ENCODE measurements around the gene LPAR1. TPM values are rescaled to one million over a fixed set of nuclear protein-coding genes. Genes with fewer than 3 reads are reported as not detected.

LPAR1 gene
- total RNA-seq, 4 donors from 2014 or later: 21.9 to 55.0 (median 25.9) TPM

DNA sequence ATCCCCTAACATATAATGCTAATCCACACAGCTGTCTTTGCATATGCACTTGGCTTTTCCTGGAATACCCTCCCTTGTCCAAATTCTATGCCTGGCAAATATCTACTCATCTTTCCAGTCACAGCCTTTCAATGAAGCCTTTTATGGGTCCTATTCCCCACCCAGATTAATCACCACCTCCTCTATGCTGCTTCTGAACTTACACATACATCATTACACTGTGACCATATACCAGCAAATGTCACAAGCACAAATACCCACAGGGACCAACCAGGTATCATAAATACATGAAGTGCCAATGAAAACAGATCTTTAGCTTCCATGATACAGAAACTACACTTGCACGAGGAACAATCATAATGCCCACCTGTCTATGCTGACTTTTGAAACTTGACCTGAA lies 22.3 kb downstream of the LPAR1 start:
- intact Hi-C loops (cut with DNase I; ENCODE audit: low total_unique reads): no loop called here
- no peak overlapping the region for H3K4me3 ChIP-seq (ENCODE audit: low read depth, poor library complexity, severe bottlenecking)
- WGBS, 2 donors: 63 to 74% methylated on average over 1 of the region's 1 CpG
- TF ChIP-seq, protein P1, sequence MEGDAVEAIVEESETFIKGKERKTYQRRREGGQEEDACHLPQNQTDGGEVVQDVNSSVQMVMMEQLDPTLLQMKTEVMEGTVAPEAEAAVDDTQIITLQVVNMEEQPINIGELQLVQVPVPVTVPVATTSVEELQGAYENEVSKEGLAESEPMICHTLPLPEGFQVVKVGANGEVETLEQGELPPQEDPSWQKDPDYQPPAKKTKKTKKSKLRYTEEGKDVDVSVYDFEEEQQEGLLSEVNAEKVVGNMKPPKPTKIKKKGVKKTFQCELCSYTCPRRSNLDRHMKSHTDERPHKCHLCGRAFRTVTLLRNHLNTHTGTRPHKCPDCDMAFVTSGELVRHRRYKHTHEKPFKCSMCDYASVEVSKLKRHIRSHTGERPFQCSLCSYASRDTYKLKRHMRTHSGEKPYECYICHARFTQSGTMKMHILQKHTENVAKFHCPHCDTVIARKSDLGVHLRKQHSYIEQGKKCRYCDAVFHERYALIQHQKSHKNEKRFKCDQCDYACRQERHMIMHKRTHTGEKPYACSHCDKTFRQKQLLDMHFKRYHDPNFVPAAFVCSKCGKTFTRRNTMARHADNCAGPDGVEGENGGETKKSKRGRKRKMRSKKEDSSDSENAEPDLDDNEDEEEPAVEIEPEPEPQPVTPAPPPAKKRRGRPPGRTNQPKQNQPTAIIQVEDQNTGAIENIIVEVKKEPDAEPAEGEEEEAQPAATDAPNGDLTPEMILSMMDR (IDR thresholded peaks at IDR 0.05): no peak
- TF ChIP-seq POLR2A (IDR thresholded peaks at IDR 0.05): no peak
- DNase-seq (ENCODE audit: low spot score in 2 of 2): no peak

DNA sequence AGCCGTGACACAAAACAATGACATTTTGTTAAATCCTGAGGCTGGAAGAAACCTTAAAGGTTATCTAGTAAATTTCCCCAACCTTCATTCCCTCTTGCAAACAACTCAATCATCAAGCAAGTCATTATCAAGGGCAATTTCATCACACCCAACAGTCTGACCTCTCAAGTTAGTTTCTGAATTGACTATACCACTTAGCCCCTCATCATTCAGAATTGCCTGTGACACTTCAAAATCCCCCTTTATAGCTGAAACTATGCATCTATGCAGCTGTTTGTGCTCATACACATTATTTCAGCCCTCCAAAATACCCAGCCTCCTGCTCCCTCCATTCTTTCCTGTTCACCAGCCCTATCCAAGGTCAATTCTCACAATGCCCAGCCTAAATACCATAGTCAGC lies 24.6 kb downstream of the LPAR1 start:
- WGBS, 2 donors: 86 to 92% methylated on average over 1 of the region's 1 CpG
- TF ChIP-seq, protein P1 (IDR thresholded peaks at IDR 0.05): no peak
- no peak for TF ChIP-seq POLR2A (IDR thresholded peaks at IDR 0.05)
- no peak overlapping the region for H3K4me3 ChIP-seq (ENCODE audit: low read depth, poor library complexity, severe bottlenecking)
- intact Hi-C loops (cut with DNase I; ENCODE audit: low total_unique reads): no loop called here
- DNase-seq (ENCODE audit: low spot score in 2 of 2): no peak

DNA sequence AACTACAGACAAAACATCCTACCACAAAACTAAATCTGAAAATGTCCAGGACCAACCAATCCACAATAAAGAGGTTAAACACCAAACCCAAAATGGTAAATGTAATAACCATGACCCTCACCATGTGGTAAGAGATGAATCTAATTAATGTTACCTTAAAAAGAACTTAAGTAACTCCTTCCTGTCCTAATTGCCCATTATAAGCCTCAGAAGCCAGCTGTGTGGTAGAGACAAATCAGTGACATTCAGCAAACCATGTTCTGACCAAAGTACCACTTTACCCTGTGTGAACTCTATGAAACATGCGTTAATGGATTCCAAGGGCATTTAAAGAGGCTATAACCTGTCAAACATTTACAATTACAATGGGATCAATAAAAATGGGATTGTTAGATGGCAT lies 25.0 kb downstream of the LPAR1 start:
- 66 to 91% methylated on average over 1 of the region's 1 CpG for WGBS, 2 donors
- H3K4me3 ChIP-seq (ENCODE audit: low read depth, poor library complexity, severe bottlenecking): no peak overlapping the region
- no peak for DNase-seq (ENCODE audit: low spot score in 2 of 2)
- intact Hi-C loops (cut with DNase I; ENCODE audit: low total_unique reads): no loop called here
- no peak for TF ChIP-seq POLR2A (IDR thresholded peaks at IDR 0.05)
- TF ChIP-seq, protein P1 (IDR thresholded peaks at IDR 0.05): no peak

DNA sequence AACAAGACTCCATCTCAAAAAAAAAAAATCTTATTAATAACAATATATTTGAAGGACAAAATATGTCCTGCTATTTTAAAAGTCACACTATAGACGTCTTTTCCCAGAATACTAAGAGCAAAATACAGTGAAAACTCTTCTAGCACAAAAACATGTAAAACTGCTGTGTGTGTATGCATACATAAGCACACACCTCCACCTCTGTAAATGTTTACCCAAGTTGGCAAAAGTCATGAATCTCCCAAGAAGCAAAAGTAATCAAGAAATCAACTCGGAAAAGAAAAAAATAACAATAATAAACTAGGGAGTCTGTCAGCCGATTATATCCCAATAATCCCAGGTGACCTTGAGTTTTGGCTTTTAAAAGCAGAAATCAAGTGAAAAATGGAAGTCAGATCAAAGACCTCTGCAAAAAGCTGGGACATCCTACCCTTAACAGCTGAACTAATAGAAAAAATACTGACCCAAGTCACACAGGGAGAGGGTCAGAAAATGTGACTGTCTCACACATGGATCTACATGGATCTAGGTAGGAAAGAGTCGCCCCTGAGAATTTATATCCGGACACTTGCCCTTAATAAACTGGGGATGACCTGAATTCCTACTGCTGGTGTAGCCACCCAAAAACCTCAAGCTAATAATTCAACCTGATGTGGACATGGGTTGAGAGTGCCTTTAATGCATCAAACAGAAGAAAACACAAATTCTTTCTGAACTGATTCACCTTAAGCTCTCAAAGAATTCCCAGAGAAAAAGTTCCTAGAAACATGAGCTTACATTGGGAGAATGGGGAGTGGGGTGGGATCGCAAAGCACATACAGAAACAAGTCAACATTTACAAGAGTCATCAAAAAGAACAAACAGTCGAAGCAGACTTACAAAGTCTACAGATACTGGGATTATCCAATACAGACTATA lies 29.9 kb downstream of the LPAR1 start:
- TF ChIP-seq, protein P1 (IDR thresholded peaks at IDR 0.05): no peak
- no peak for TF ChIP-seq POLR2A (IDR thresholded peaks at IDR 0.05)
- no peak overlapping the region for H3K4me3 ChIP-seq (ENCODE audit: low read depth, poor library complexity, severe bottlenecking)
- WGBS, 2 donors: 85 to 87% methylated on average over 7 of the region's 7 CpGs
- intact Hi-C loops (cut with DNase I; ENCODE audit: low total_unique reads): no loop called here
- DNase-seq (ENCODE audit: low spot score in 2 of 2): no peak

DNA sequence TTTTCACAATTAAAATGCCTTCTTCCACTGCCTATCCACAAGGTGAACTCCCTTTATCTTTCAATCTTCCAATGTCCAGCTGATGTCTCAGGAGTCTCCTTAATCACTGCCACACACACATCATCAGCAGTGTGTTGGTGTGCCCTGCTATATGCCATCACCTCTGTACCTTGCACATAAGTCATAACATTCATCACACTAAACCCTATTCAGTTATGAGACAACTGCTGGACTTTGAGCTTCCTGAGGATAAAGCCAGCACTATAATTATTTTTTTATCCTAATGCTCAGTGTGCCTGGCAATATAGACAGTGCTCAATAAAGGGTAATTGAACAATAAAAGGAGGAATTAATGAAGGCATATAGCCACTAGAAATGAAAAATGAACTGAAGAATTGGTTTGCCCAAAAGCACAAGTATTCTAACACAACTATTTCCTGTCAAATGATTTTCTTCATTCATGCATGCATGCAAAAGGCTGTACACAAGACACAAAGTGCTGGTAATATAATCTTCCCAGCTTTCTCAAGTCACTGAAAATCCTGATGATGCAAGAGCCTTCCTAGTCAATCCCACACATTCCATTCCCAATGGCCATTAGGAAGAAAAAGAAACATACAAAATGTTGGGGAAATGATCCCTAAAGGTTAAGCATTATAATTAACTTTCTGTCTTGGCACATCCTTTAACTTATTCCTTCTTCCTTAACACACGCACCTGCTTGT lies 32.4 kb downstream of the LPAR1 start:
- H3K4me3 ChIP-seq (ENCODE audit: low read depth, poor library complexity, severe bottlenecking): no peak overlapping the region
- no peak for DNase-seq (ENCODE audit: low spot score in 2 of 2)
- intact Hi-C loops (cut with DNase I; ENCODE audit: low total_unique reads): no loop called here
- 46 to 58% methylated on average over 1 of the region's 1 CpG for WGBS, 2 donors
- TF ChIP-seq, protein P1 (IDR thresholded peaks at IDR 0.05): no peak
- no peak for TF ChIP-seq POLR2A (IDR thresholded peaks at IDR 0.05)

All from lower leg skin (tissue), 4 donors.